Glutamatergic neuron (in vitro differentiated cells): Measurements from ENCODE around the gene TCTN1. TPM values are rescaled to one million over a fixed set of nuclear protein-coding genes. Genes with fewer than 3 reads are reported as not detected.
"Not testable (repeated sequence)": the region's sequence is repeated elsewhere in the genome, so short reads cannot be mapped to it uniquely, and the experiment has no call there.

Source experiments
- DNase-seq: peaks from one replicate; pipeline ENCODE4 v3.0.0; 2022
- H3K27ac Mint-ChIP-seq: one replicate; pipeline ENCODE4 v1.8.0; 2020; ENCODE audit warnings: mild to moderate bottlenecking, mixed read lengths, inconsistent platforms; ENCODE audit not compliant: unreplicated experiment
- H3K27me3 Mint-ChIP-seq: one replicate; pipeline ENCODE4 v1.8.0; 2020; ENCODE audit warnings: mild to moderate bottlenecking, moderate library complexity, mixed read lengths, inconsistent platforms; ENCODE audit not compliant: unreplicated experiment
- H3K36me3 Mint-ChIP-seq: one replicate; pipeline ENCODE4 v1.8.0; 2020; ENCODE audit warnings: mild to moderate bottlenecking, mixed read lengths, inconsistent platforms; ENCODE audit not compliant: unreplicated experiment
- H3K4me1 Mint-ChIP-seq: one replicate; pipeline ENCODE4 v1.8.0; 2020; ENCODE audit warnings: mild to moderate bottlenecking, low read depth, mixed read lengths, inconsistent platforms; ENCODE audit not compliant: unreplicated experiment
- H3K4me3 Mint-ChIP-seq: one replicate; pipeline ENCODE4 v1.8.0; 2020; ENCODE audit warnings: mild to moderate bottlenecking, mixed read lengths, inconsistent platforms; ENCODE audit not compliant: unreplicated experiment
- H3K9me3 Mint-ChIP-seq: one replicate; pipeline ENCODE4 v1.8.0; 2020; ENCODE audit warnings: mild to moderate bottlenecking, moderate library complexity, mixed read lengths, inconsistent platforms; ENCODE audit not compliant: unreplicated experiment
- total RNA-seq: library from RNA; stranded (reverse); fragmentation: NEBNext Ultra II Directional; extraction: Animal tissue kit (Norgen Biotek cat#: 25700); gene quantifications from one replicate; pipeline ENCODE4 v1.2.1, GENCODE V29; 2021; ENCODE audit not compliant: unreplicated experiment
- TF ChIP-seq, protein P1 (sequence below): fragments of 200-600 bp; sonication (generic); IDR thresholded peaks from one replicate; pipeline ENCODE4 v1.5.0; 2021; ENCODE audit not compliant: partially characterized antibody, unreplicated experiment

The TCTN1 gene
- total RNA-seq, 1 donor from 2014 or later, result 21.8 TPM

DNA sequence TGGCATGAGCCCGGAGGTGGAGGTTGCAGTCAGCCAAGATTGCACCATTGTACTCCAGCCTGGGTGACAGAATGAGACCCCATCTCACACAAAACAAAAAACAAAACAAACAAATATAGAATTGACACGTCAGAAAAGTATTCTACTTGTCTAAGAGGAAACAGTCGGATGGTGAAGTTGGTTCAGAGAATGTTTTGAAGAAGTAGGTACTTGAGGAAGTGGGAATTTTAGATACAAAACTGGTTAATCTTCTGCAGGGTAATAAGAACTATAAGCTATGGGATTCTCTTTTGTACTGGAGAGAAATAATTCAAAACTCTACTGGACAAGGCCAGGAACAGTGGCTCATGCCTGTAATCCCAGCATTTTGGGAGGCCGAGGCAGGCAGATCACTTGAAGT, 14.6 kb upstream of the TCTN1 start:
- TF ChIP-seq, protein P1, sequence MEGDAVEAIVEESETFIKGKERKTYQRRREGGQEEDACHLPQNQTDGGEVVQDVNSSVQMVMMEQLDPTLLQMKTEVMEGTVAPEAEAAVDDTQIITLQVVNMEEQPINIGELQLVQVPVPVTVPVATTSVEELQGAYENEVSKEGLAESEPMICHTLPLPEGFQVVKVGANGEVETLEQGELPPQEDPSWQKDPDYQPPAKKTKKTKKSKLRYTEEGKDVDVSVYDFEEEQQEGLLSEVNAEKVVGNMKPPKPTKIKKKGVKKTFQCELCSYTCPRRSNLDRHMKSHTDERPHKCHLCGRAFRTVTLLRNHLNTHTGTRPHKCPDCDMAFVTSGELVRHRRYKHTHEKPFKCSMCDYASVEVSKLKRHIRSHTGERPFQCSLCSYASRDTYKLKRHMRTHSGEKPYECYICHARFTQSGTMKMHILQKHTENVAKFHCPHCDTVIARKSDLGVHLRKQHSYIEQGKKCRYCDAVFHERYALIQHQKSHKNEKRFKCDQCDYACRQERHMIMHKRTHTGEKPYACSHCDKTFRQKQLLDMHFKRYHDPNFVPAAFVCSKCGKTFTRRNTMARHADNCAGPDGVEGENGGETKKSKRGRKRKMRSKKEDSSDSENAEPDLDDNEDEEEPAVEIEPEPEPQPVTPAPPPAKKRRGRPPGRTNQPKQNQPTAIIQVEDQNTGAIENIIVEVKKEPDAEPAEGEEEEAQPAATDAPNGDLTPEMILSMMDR, result no peak
- no peaks in the 10 kb centered on the region for H3K36me3 Mint-ChIP-seq
- H3K27me3 Mint-ChIP-seq, result no peaks in the 10 kb centered on the region
- H3K27ac Mint-ChIP-seq, result no peak overlapping the region
- no peak for DNase-seq
- no peaks in the 10 kb centered on the region for H3K4me1 Mint-ChIP-seq
- no peaks in the 10 kb centered on the region for H3K9me3 Mint-ChIP-seq
- no peak overlapping the region for H3K4me3 Mint-ChIP-seq

DNA sequence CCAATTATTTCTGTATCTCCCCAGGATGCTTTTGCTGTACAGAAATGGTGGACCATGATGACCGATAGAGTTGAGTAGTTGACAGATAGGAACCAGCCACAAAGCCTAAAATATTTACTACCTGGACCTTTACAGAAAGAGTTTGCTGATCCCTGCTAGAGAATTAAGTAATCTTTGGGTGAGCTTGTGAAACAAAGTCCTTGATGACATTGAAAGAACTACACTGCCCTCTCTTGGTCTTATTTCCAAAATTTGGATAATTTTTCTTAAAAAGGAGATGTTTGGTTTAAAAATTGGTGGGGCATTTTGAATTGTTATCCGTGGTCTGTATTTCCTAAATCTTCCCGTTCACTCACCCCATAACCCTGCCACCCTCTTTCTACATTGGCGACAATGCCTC, 13.7 kb upstream of the TCTN1 start:
- TF ChIP-seq, protein P1, result no peak
- no peak overlapping the region for H3K27ac Mint-ChIP-seq
- no peaks in the 10 kb centered on the region for H3K36me3 Mint-ChIP-seq
- DNase-seq, result no peak
- H3K4me1 Mint-ChIP-seq, result no peaks in the 10 kb centered on the region
- H3K9me3 Mint-ChIP-seq, result no peaks in the 10 kb centered on the region
- peaks cover 2% of the 10 kb centered on the region for H3K27me3 Mint-ChIP-seq
- H3K4me3 Mint-ChIP-seq, result no peak overlapping the region

DNA sequence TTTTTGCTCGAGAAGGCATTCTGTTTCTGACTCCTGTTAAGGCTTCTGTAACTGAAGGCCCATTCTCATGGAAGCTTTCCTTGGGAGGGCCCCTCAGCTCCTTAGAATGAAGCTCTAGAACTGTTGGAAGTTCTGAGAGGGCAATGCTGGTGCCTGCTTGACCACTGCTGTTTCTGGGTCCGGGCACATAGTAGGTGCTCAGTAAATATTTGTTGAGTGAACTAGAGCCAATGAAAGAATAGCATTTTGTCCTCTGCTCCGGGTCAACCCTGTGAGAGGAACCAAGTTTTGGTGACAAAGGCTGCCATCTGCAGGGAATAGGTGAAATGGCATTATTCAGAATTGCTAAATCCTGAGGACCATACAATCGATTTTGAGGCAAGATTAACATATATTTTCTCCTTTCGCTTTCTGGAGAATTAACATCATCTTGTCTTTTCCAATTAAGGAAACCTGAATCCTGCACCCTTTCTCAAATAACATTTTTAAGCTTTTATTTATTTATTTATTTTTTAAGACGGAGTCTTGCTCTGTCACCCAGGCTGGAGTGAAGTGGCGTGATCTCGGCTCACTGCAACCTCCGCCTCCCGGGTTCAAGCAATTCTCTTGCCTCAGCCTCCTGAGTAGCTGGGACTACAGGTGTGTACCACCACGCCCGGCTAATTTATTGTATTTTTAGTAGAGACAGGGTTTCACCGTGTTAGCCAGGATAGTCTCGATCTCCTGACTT, 11.7 kb upstream of the TCTN1 start:
- not testable (repeated sequence) for H3K36me3 Mint-ChIP-seq, H3K9me3 Mint-ChIP-seq, H3K27me3 Mint-ChIP-seq, H3K4me3 Mint-ChIP-seq, H3K27ac Mint-ChIP-seq, H3K4me1 Mint-ChIP-seq
- TF ChIP-seq, protein P1, result peak; percentile 22
- peak; percentile 22 for DNase-seq

DNA sequence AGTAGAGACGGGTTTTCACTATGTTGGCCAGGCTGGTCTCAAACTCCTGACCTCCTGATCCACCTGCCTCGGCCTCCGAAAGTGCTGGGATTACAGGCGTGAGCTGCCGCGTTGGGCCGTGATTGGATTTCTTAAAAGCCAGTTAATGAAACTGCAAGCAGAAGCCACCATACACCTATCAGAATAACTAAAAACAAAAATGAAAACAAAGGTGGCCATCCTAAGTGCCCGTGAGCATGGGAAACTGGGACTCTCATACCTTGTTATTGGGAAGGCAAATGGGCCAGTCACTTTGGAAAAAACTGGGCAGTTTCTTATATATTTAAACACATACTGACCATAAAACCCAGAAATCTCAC, 7.7 kb upstream of the TCTN1 start:
- TF ChIP-seq, protein P1, result no peak
- Mint-ChIP-seq H3K27me3 (peaks cover 2% of the 10 kb centered on the region), H3K9me3 (no peaks in the 10 kb centered on the region), H3K36me3 (no peaks in the 10 kb centered on the region), H3K4me3 (no peak overlapping the region), H3K4me1 (no peaks in the 10 kb centered on the region), H3K27ac (no peak overlapping the region)
- no peak for DNase-seq

DNA sequence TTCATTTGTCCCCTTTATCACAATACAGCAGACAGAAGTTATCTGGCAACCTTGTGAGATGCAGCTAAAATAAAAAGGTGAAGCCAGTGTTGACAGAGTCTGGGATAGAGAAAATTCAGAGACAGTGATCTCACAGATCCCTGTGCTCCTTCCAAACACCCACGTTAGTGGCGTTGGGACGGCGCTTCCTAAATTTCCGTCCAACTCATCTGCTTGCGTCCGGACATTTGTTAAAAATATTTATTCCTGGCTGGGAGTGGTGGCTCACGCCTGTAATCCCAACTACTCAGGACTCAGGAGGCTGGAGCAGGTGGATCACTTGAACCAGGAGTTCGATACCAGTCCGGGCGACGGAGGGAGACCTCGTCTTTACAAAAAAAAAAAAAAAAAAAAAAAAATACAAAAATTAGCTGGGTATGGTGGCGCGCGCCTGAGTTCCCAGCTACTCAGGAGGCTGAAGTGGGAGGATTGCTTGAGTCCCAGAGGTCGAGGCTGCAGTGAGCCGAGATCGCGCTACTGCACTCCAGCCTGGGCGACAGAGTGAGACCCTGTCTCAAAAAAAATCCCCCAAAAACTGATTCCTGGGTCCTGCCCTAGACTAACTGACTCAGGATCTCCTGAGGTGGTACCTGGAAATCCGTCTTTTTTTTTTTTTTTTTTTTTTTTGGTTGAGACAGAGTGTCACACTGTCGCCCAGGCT, 708 bp upstream of the TCTN1 start:
- Mint-ChIP-seq H3K4me1 (no peaks in the 10 kb centered on the region), H3K27me3 (no peaks in the 10 kb centered on the region), H3K9me3 (no peaks in the 10 kb centered on the region), H3K4me3 (peak overlapping the region; percentile 80), H3K27ac (peak overlapping the region; percentile 43), H3K36me3 (no peaks in the 10 kb centered on the region)
- no peak for DNase-seq
- TF ChIP-seq, protein P1, result no peak
